GM12878 (cell line): ENCODE measurements around the gene RERG. TPM values are rescaled to one million over a fixed set of nuclear protein-coding genes. Genes with fewer than 3 reads are reported as not detected.

ENCODE experiments used
- ATAC-seq: fragments of 200-7000 bp; cut with Tn5 transposase; 3 replicates; pipeline ENCODE4 v1.9.1; 2020; ENCODE audit warnings: mild to moderate bottlenecking, moderate library complexity
- BruUV-seq: library from RNA; stranded (reverse); fragments of 400-500 nt; replicated peaks from 2 replicates; lab custom pipeline; 2021; lab: Mats Ljungman, UMichigan
- CTCF ChIA-PET: fragments of 300-600 bp; sonication (Branson Sonifier 250); formaldehyde crosslinking; extraction: SDS; loops from one replicate; lab custom pipeline; 2021; ENCODE audit warnings: inconsistent platforms; lab: Yijun Ruan, JAX
- POLR2A ChIA-PET: fragments of 350-600 bp; formaldehyde crosslinking; extraction: SDS; loops from one replicate; lab custom pipeline; 2021; ENCODE audit warnings: inconsistent platforms; lab: Charles Lee
- RAD21 ChIA-PET: fragments of 300-600 bp; sonication (Branson Sonifier 250); formaldehyde crosslinking; loops from one replicate; lab custom pipeline; 2023; ENCODE audit warnings: antibody characterized with exemption; ENCODE audit not compliant: unreplicated experiment; lab: Charles Lee
- SMC1A ChIA-PET: fragments of 300-600 bp; sonication (Branson Sonifier 250); formaldehyde crosslinking; loops from one replicate; lab custom pipeline; 2023; ENCODE audit not compliant: unreplicated experiment, uncharacterized antibody; lab: Charles Lee
- DNase-seq: peaks from one replicate; pipeline ENCODE4 v3.0.0-alpha.2; 2011; ENCODE audit warnings: low read depth, low spot score
- FAIRE-seq: peaks from 3 replicates; lab custom pipeline; 2011; peaks lifted over from hg19 to GRCh38; lab: Jason Lieb, UNC
- H2AFZ ChIP-seq: 2 replicates; pipeline ENCODE4 v1.6.0; 2011; ENCODE audit warnings: low read depth, low read length, control low read depth; ENCODE audit not compliant: control insufficient read depth
- H3K27ac ChIP-seq: 2 replicates; pipeline ENCODE4 v1.5.1; 2011; ENCODE audit warnings: control low read depth; ENCODE audit not compliant: control insufficient read depth, insufficient read depth
- H3K27me3 ChIP-seq, 2 experiments: replicated peaks in 1 of 2; 2 replicates each; pipeline versions ENCODE4 v1.6.0 to v1.6.1; 2011; ENCODE audit warnings: low read length in 1 of 2; ENCODE audit not compliant: control insufficient read depth in 2 of 2, insufficient read depth in 2 of 2
- H3K36me3 ChIP-seq, 2 experiments: 2 replicates each; pipeline ENCODE4 v1.5.1; 2011; ENCODE audit warnings: low read length in 1 of 2; ENCODE audit not compliant: control insufficient read depth in 2 of 2, insufficient read depth in 2 of 2
- H3K4me1 ChIP-seq: 2 replicates; pipeline ENCODE4 v1.6.1; 2011; ENCODE audit warnings: mild to moderate bottlenecking, low read length, moderate library complexity, mixed read lengths; ENCODE audit not compliant: control insufficient read depth, insufficient read depth
- H3K4me2 ChIP-seq: 2 replicates; pipeline ENCODE4 v1.6.0; 2011; ENCODE audit warnings: control low read depth; ENCODE audit not compliant: control insufficient read depth, insufficient read depth
- H3K4me3 ChIP-seq: fragments of 200-600 bp; sonication (generic); 2 replicates; pipeline ENCODE4 v1.5.1; 2016
- H3K79me2 ChIP-seq: 2 replicates; pipeline ENCODE4 v1.6.0; 2011; ENCODE audit warnings: low read length; ENCODE audit not compliant: control insufficient read depth, insufficient read depth
- H3K9ac ChIP-seq: 2 replicates; pipeline ENCODE4 v1.8.0; 2011; ENCODE audit warnings: low read length, control low read depth, mixed read lengths; ENCODE audit not compliant: control insufficient read depth, insufficient read depth
- H3K9me3 ChIP-seq: replicated peaks from 3 replicates; pipeline ENCODE4 v1.5.1; 2011; ENCODE audit warnings: mild to moderate bottlenecking, low read length; ENCODE audit not compliant: control insufficient read depth, insufficient read depth
- H4K20me1 ChIP-seq: 2 replicates; pipeline ENCODE4 v1.6.0; 2011; ENCODE audit not compliant: control insufficient read depth, insufficient read depth
- CREB1 ChIP-seq: IDR thresholded peaks from 2 replicates; pipeline ENCODE4 v1.6.1; 2012; ENCODE audit warnings: low read depth, mild to moderate bottlenecking, inconsistent platforms
- DPF2 ChIP-seq: fragments of 450-650 bp; IDR thresholded peaks from 2 replicates; pipeline ENCODE4 v1.6.1; 2017; ENCODE audit warnings: mild to moderate bottlenecking
- E2F8 ChIP-seq: fragments of 450-650 bp; IDR thresholded peaks from 2 replicates; pipeline ENCODE4 v1.6.1; 2018; ENCODE audit warnings: mild to moderate bottlenecking, low read depth, moderate library complexity; ENCODE audit not compliant: partially characterized antibody
- HDAC2 ChIP-seq: fragments of 200-600 bp; sonication (generic); IDR thresholded peaks from 2 replicates; pipeline ENCODE4 v1.6.1; 2017
- SIN3A ChIP-seq: IDR thresholded peaks from 2 replicates; pipeline ENCODE4 v1.6.1; 2012; ENCODE audit warnings: low read depth, low read length, improper control_type of control experiment
- SMC3 ChIP-seq: IDR thresholded peaks from 2 replicates; pipeline ENCODE4 v1.6.1; 2011; ENCODE audit warnings: low read length, improper control_type of control experiment, borderline replicate concordance
- SRF ChIP-seq, 2 experiments: IDR thresholded peaks; 2 replicates each; pipeline ENCODE4 v1.6.1; 2011; ENCODE audit warnings: low read depth in 2 of 2, low read length in 2 of 2, mild to moderate bottlenecking in 1 of 2, moderate library complexity in 1 of 2
- ZNF24 ChIP-seq: fragments of 450-650 bp; IDR thresholded peaks from 2 replicates; pipeline ENCODE4 v1.6.1; 2017; ENCODE audit warnings: antibody characterized with exemption, mild to moderate bottlenecking
- ZZZ3 ChIP-seq: IDR thresholded peaks from 2 replicates; pipeline ENCODE4 v1.6.1; 2011; ENCODE audit warnings: low read depth; ENCODE audit not compliant: control insufficient read depth, insufficient read length
- WGBS: methylation state at CpG from one replicate; pipeline ENCODE4 v1.1.6; 2016; ENCODE audit warnings: low lambda C conversion rate; ENCODE audit not compliant: insufficient replicate concordance, insufficient coverage; ENCODE audit errors: missing lambda C conversion rate; 5-methylcytosine and 5-hydroxymethylcytosine counted together
- in situ Hi-C: fragments of 300-500 bp; cut with MboI; formaldehyde crosslinking; loops from 9 replicates; pipeline ENCODE4 v1.14.3; 2018; ENCODE audit warnings: mixed read lengths
- intact Hi-C: fragments of 100-400 bp; cut with micrococcal nuclease; formaldehyde crosslinking; loops from one replicate; pipeline ENCODE4 v1.14.2; 2022; ENCODE audit not compliant: unreplicated experiment
- polyA plus RNA-seq, 11 experiments: library from polyadenylated mRNA; depleted of rRNA in 4 of 11; unstranded in 6 of 11; stranded (reverse) in 5 of 11; fragments of >200 nt; fragmentation: Nextera tagmentation in 4 of 11; fragmentation: Illumina TruSeq in 1 of 11; extraction: Ambion mirVana in 4 of 11; extraction: Trizol in 1 of 11; gene quantifications; 1 replicate in 1 of 11; 2 replicates in 10 of 11; pipeline versions ENCODE4 v1.2.1 to v1.2.3, GENCODE V29; 2011 to 2016; ENCODE audit warnings: inconsistent platforms in 2 of 11, missing spikeins in 2 of 11, low read depth in 1 of 11
- total RNA-seq, 4 experiments: library from RNA; depleted of rRNA in 3 of 4; stranded (reverse); fragments of >200 nt in 3 of 4; fragmentation: Illumina TruSeq in 1 of 4; extraction: Trizol in 1 of 4; gene quantifications; 2 replicates each; pipeline versions ENCODE4 v1.2.1 to v1.2.3, GENCODE V29; 2013 to 2021
- TF ChIP-seq, protein P1 (sequence below): IDR thresholded peaks from 2 replicates; pipeline ENCODE4 v1.6.1; 2012; ENCODE audit warnings: low read length, inconsistent platforms

The RERG gene
- total and polyA plus RNA-seq, 10 of the 15 experiments (the other 5 are each of a cell fraction or from before 2014, with no cell fraction given) = 0.03 to 5.3 (median 0.05) TPM; not detected in 5

DNA sequence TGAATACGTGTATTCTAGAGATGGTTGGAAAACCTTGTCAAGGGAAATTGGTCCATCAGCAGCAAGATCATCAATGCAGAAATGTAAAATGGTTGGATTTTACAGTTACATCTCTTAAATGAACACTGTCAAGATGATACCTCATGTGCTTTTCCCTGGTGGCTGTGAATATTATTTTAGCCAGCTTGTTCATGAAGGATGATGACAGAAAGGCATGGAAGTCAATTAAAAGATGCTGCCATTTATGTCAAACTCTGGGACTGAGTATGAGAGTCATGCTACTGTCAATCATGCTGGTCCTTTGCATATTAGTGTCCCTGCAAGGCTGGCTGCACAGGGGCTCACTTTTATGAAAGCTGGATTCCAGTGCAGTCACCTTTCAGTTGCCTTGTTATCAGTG is 10.3 kb upstream of the RERG start:
- WGBS = 15% methylated on average over 1 of the region's 1 CpG
- in situ Hi-C loops = no loop called here
- CTCF ChIA-PET = interaction anchor here (2.3 to 3.1 kb wide), 2 partner anchors 10 to 44 kb away, joined by 6 to 28 read pairs; partner anchors contain the start of gene RERG
- no peak overlapping the region for H3K9ac ChIP-seq
- RAD21 ChIA-PET = no interaction called here
- SMC1A ChIA-PET = interaction anchor here (1.1 to 1.4 kb wide), 3 partner anchors 10 to 57 kb away, joined by 3 to 4 read pairs (median 3); partner anchors contain the start of gene RERG
- no peak overlapping the region for H3K4me3 ChIP-seq
- H3K4me1 ChIP-seq = no peaks in the 10 kb centered on the region
- no peak for DNase-seq
- no peaks in the 10 kb centered on the region for H3K79me2 ChIP-seq
- intact Hi-C loops = no loop called here
- POLR2A ChIA-PET = no interaction called here
- H3K27me3 ChIP-seq = no peaks in the 10 kb centered on the region
- TF ChIP-seq ZNF24 (no peak), HDAC2 (no peak), SIN3A (no peak)
- TF ChIP-seq, protein P1, sequence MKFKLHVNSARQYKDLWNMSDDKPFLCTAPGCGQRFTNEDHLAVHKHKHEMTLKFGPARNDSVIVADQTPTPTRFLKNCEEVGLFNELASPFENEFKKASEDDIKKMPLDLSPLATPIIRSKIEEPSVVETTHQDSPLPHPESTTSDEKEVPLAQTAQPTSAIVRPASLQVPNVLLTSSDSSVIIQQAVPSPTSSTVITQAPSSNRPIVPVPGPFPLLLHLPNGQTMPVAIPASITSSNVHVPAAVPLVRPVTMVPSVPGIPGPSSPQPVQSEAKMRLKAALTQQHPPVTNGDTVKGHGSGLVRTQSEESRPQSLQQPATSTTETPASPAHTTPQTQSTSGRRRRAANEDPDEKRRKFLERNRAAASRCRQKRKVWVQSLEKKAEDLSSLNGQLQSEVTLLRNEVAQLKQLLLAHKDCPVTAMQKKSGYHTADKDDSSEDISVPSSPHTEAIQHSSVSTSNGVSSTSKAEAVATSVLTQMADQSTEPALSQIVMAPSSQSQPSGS = no peak
- TF ChIP-seq, all 136 proteins: peak for 0
- H4K20me1 ChIP-seq = no peaks in the 10 kb centered on the region
- H3K36me3 ChIP-seq = no peaks in the 10 kb centered on the region
- ATAC-seq = no peak
- H3K9me3 ChIP-seq = no peaks in the 10 kb centered on the region
- H3K27ac ChIP-seq = no peak overlapping the region
- no TSS peak for BruUV-seq
- FAIRE-seq = no peak
- no peak overlapping the region for H2AFZ ChIP-seq
- no peak overlapping the region for H3K4me2 ChIP-seq

GRCh38 chr12:15230751-15231150 is 9.5 kb upstream of the RERG start:
- FAIRE-seq = no peak
- DNase-seq = no peak
- no peaks in the 10 kb centered on the region for H3K79me2 ChIP-seq
- no peaks in the 10 kb centered on the region for H3K4me1 ChIP-seq
- no peak overlapping the region for H3K4me2 ChIP-seq
- ChIA-PET SMC1A (interaction anchor here (1.1 to 1.4 kb wide), 3 partner anchors 9 to 383 kb away, joined by 3 to 4 read pairs (median 4); partner anchors contain the start of gene RERG), POLR2A (no interaction called here), CTCF (interaction anchor here (1.2 to 3.1 kb wide), 3 partner anchors 10 to 354 kb away, joined by 3 to 28 read pairs (median 6); partner anchors contain the start of gene RERG), RAD21 (no interaction called here)
- no peaks in the 10 kb centered on the region for H3K27me3 ChIP-seq
- TF ChIP-seq E2F8 = no peak
- TF ChIP-seq SRF (IDR thresholded peaks at IDR 0.05; ENCODE audit: low read depth in 2 of 2, low read length in 2 of 2) = no peak
- no peak for TF ChIP-seq SMC3
- no peak for TF ChIP-seq CREB1
- TF ChIP-seq DPF2 = no peak
- TF ChIP-seq ZZZ3 = no peak
- H3K9me3 ChIP-seq = no peaks in the 10 kb centered on the region
- H3K27ac ChIP-seq = no peak overlapping the region
- no peak overlapping the region for H2AFZ ChIP-seq
- no TSS peak for BruUV-seq
- intact Hi-C loops (no loop called here), in situ Hi-C loops (no loop called here)
- no peaks in the 10 kb centered on the region for H4K20me1 ChIP-seq
- H3K9ac ChIP-seq = no peak overlapping the region
- ATAC-seq = no peak
- H3K4me3 ChIP-seq = no peak overlapping the region
- no peaks in the 10 kb centered on the region for H3K36me3 ChIP-seq
